Tibial nerve (tissue), 4 donors: ENCODE data around the gene HECTD2. TPM values are rescaled to one million over a fixed set of nuclear protein-coding genes. Genes with fewer than 3 reads are reported as not detected.

ENCODE experiments used
- DNase-seq, 2 donors: peaks; one replicate each; pipeline ENCODE4 v3.0.0-alpha.2; 2019; ENCODE audit warnings: low spot score in 2 of 2
- H3K27ac ChIP-seq, 4 donors: fragments of 200-600 bp; sonication (generic) in 3 of 4; one replicate each; pipeline ENCODE4 v1.5.1; 2017 to 2019; ENCODE audit warnings: mild to moderate bottlenecking in 1 of 4
- H3K27me3 ChIP-seq, 2 donors: fragments of 200-600 bp; sonication (generic) in 1 of 2; one replicate each; pipeline versions ENCODE4 v1.5.1 to v1.6.0; 2017 to 2019
- H3K36me3 ChIP-seq, 3 donors: fragments of 200-600 bp; sonication (generic); one replicate each; pipeline ENCODE4 v1.5.1; 2018 to 2019
- H3K4me1 ChIP-seq, 4 donors: fragments of 200-600 bp; sonication (generic) in 3 of 4; one replicate each; pipeline ENCODE4 v1.5.1; 2017 to 2019
- H3K4me3 ChIP-seq, 4 donors: fragments of 200-600 bp; sonication (generic) in 3 of 4; one replicate each; pipeline ENCODE4 v1.5.1; 2017 to 2019; ENCODE audit warnings: mild to moderate bottlenecking in 1 of 4, moderate library complexity in 1 of 4
- H3K9me3 ChIP-seq, 4 donors: fragments of 200-600 bp; sonication (generic) in 3 of 4; one replicate each; pipeline ENCODE4 v1.5.1; 2017 to 2019
- CTCF ChIP-seq, 5 experiments: fragments of 200-600 bp in 3 of 5; fragments of 450-650 bp in 2 of 5; sonication (generic) in 3 of 5; IDR thresholded peaks; one replicate each; pipeline ENCODE4 v1.5.1; 2016 to 2019; ENCODE audit warnings: antibody characterized with exemption in 5 of 5, mild to moderate bottlenecking in 3 of 5, moderate library complexity in 2 of 5
- EP300 ChIP-seq, 2 donors: sonication (generic); formaldehyde crosslinking; IDR thresholded peaks; one replicate each; pipeline ENCODE4 v1.6.1; 2017; ENCODE audit warnings: antibody characterized with exemption in 2 of 2, mild to moderate bottlenecking in 1 of 2
- POLR2A ChIP-seq, 2 donors: fragments of 450-650 bp; IDR thresholded peaks; one replicate each; pipeline ENCODE4 v1.6.1; 2017; ENCODE audit warnings: antibody characterized with exemption in 2 of 2, mild to moderate bottlenecking in 2 of 2, moderate library complexity in 2 of 2
- WGBS, 2 donors: methylation state at CpG; one replicate each; pipeline ENCODE4 v1.1.5; 2018; 5-methylcytosine and 5-hydroxymethylcytosine counted together
- total RNA-seq, 4 donors: library from RNA; depleted of rRNA; stranded (reverse); fragments of >200 nt; gene quantifications; one replicate each; pipeline ENCODE4 v1.1.0, GENCODE V29; 2016

HECTD2 gene
- total RNA-seq, 4 donors from 2014 or later = 23.5 to 33.4 (median 26.1) TPM

GRCh38 chr10:91513598-91514424, 103.7 kb downstream of the HECTD2 start:
- no peak for DNase-seq
- H3K36me3 ChIP-seq = peaks cover 0 to 33% (median 0%) of the 10 kb centered on the region in 3 donors
- WGBS, 2 donors = 84% methylated on average over 2 of the region's 2 CpGs
- TF ChIP-seq CTCF (IDR thresholded peaks at IDR 0.05) = no peak
- H3K27ac ChIP-seq = no peak overlapping the region
- H3K9me3 ChIP-seq = peaks cover 0 to 10% (median 1%) of the 10 kb centered on the region in 4 donors
- H3K4me3 ChIP-seq = no peak overlapping the region
- no peaks in the 10 kb centered on the region for H3K4me1 ChIP-seq
- no peaks in the 10 kb centered on the region for H3K27me3 ChIP-seq

GRCh38 chr10:91514787-91515186, 104.6 kb downstream of the HECTD2 start:
- Histone ChIP-seq H3K9me3 (peaks cover 0 to 10% (median 1%) of the 10 kb centered on the region in 4 donors), H3K4me3 (no peak overlapping the region), H3K4me1 (no peaks in the 10 kb centered on the region), H3K36me3 (peaks cover 0 to 31% (median 0%) of the 10 kb centered on the region in 3 donors), H3K27me3 (no peaks in the 10 kb centered on the region), H3K27ac (no peak overlapping the region)
- TF ChIP-seq CTCF (IDR thresholded peaks at IDR 0.05) (no peak), POLR2A (IDR thresholded peaks at IDR 0.05) (no peak), EP300 (IDR thresholded peaks at IDR 0.05) (no peak)
- 85 to 88% methylated on average over 1 of the region's 1 CpG for WGBS, 2 donors
- DNase-seq = no peak

GRCh38 chr10:91517394-91517793, 107.2 kb downstream of the HECTD2 start:
- TF ChIP-seq CTCF (IDR thresholded peaks at IDR 0.05) (no peak), EP300 (IDR thresholded peaks at IDR 0.05) (no peak), POLR2A (IDR thresholded peaks at IDR 0.05) (no peak)
- H3K27ac ChIP-seq = no peak overlapping the region
- no peaks in the 10 kb centered on the region for H3K4me1 ChIP-seq
- DNase-seq = no peak
- H3K36me3 ChIP-seq = peaks cover 0 to 29% (median 0%) of the 10 kb centered on the region in 3 donors
- no peak overlapping the region for H3K4me3 ChIP-seq
- no peaks in the 10 kb centered on the region for H3K27me3 ChIP-seq
- peaks cover 0 to 11% (median 1%) of the 10 kb centered on the region in 4 donors for H3K9me3 ChIP-seq

GRCh38 chr10:91519899-91520514, 109.9 kb downstream of the HECTD2 start:
- TF ChIP-seq POLR2A (IDR thresholded peaks at IDR 0.05) (no peak), EP300 (IDR thresholded peaks at IDR 0.05) (no peak), CTCF (IDR thresholded peaks at IDR 0.05) (no peak)

GRCh38 chr10:91520661-91521060, 110.5 kb downstream of the HECTD2 start:
- Histone ChIP-seq H3K27ac (no peak overlapping the region), H3K4me1 (no peaks in the 10 kb centered on the region), H3K4me3 (no peak overlapping the region), H3K36me3 (peaks cover 0 to 22% (median 0%) of the 10 kb centered on the region in 3 donors), H3K27me3 (no peaks in the 10 kb centered on the region), H3K9me3 (peaks cover 0 to 14% (median 1%) of the 10 kb centered on the region in 4 donors)
- DNase-seq = peak in 1 of 2 donors; percentile 29
- WGBS, 2 donors = 24 to 30% methylated on average over 1 of the region's 1 CpG
- TF ChIP-seq EP300 (IDR thresholded peaks at IDR 0.05) = peak in 1 of 2 donors; percentile 50
- TF ChIP-seq POLR2A (IDR thresholded peaks at IDR 0.05) = no peak
- no peak for TF ChIP-seq CTCF (IDR thresholded peaks at IDR 0.05)

More at GRCh38 chr10:91519899-91520514, 109.9 kb downstream of the HECTD2 start:
- H3K9me3 ChIP-seq = peaks cover 0 to 14% (median 1%) of the 10 kb centered on the region in 4 donors
- DNase-seq = no peak
- H3K27me3 ChIP-seq = no peaks in the 10 kb centered on the region
- no peaks in the 10 kb centered on the region for H3K4me1 ChIP-seq
- 77 to 85% methylated on average over 7 of the region's 7 CpGs for WGBS, 2 donors
- no peak overlapping the region for H3K4me3 ChIP-seq
- H3K36me3 ChIP-seq = peaks cover 0 to 22% (median 0%) of the 10 kb centered on the region in 3 donors
- H3K27ac ChIP-seq = no peak overlapping the region
